GM19023 (cell line): ENCODE data around the gene ADM5.

Experiments
- ATAC-seq: cut with Tn5 transposase; IDR thresholded peaks from one replicate; pipeline ENCODE4 v1.9.1; 2021; ENCODE audit warnings: mild to moderate bottlenecking, moderate library complexity; ENCODE audit not compliant: unreplicated experiment

ADM5 gene

DNA sequence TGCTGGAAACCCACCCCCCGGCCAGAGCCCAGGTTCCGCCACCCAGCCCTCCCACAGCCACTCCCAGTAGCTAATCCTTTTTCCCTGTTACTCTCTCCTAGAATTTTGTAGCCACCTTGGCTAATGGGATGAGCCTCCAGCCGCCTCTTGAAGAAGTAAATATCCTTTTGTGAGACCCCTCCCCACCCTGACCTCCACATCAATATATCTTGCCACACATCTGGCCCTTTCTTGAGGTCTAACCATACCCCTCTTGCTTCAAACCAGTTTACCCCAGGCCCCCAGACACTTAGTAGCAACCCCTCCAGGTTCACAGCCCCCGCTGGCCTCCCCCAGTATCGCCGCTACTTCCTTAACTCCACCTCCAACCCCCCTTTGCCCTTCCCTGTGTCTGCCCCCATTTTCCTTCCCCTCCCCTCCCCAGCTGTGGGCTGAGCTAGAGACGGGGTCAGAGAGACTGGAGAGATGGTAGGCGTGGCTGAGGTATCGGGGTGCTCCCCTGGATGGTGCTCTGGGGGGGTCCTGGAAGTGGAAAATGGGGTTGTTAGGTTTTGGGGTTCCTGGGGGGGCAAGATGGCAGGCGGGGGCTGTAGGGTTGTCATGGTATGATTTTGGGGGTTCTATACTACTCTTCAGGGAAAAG is 9.5 kb upstream of the ADM5 start:
- no peak for ATAC-seq

DNA sequence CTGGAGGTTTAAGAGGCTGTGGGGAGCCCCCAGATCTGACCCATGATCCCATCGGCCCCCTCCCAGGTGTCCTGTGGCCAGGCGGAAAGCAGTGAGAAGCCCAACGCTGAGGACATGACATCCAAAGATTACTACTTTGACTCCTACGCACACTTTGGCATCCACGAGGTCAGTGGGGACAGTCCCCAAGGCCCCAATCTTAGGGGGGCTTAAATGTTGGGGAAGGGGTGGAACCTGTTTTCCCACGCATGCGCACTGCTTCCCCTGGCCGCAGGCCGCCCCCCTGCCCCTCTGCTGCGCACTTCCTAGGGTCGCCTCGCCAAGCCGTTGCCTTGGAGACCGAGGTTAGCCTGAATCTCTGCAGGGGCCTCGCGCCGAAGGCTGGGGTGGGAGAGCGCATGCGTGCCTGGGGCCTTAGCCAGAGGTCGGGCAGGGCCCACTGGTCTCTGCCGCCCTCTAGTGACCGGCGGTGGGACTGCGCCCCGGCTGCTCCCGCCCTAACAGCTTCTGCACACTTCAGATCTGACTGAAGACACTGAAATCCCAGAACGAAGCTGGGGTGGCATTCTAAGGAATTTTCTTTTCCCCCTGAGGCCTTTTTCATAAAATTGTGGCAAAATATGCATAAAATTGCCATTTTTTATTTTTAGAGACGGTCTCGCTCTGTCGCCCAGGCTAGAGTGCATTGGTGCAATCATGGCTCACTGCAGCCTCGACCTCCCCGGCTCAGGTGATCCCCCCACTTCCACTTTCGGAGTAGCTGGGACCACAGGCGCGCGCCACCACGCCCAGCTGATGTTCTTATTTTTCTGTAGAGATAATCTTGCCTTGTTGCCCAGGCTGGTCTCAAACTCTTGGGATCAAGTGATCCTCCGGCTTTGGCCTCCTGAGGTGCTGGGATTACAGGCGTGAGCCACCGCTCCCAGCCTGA is 8.7 kb upstream of the ADM5 start:
- ATAC-seq, result no peak

DNA sequence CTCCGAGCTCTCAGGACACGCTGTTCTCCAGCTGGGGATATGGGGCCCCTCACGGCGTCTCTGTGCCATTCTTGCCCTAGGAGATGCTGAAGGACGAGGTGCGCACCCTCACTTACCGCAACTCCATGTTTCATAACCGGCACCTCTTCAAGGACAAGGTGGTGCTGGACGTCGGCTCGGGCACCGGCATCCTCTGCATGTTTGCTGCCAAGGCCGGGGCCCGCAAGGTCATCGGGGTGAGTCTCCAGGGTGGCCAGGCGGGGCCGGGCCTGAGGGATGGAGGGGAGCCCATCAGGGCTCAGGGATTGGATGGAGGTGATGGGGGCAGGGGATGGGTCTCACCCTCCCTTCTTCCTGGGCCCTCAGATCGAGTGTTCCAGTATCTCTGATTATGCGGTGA is 7.6 kb upstream of the ADM5 start:
- no peak for ATAC-seq

DNA sequence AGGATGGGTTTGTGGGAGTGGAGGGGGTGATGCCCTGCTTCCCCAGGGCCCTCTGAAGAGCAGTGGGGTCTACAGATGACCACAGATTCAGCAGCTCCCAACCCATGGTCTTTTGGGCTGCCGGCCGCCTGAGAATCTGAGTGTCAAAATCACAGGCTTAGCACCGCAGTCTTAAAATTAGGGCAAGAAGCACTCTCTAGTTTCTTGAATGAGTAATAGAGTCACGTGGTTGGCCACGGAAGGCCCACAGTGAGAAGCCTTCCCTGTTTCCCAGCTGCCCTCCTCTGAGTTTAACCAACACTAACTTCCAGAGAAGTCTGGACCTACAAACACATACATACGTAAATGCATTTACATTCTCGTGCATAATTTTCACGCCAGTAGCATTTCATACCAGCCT is 7.1 kb upstream of the ADM5 start:
- ATAC-seq, result no peak

DNA sequence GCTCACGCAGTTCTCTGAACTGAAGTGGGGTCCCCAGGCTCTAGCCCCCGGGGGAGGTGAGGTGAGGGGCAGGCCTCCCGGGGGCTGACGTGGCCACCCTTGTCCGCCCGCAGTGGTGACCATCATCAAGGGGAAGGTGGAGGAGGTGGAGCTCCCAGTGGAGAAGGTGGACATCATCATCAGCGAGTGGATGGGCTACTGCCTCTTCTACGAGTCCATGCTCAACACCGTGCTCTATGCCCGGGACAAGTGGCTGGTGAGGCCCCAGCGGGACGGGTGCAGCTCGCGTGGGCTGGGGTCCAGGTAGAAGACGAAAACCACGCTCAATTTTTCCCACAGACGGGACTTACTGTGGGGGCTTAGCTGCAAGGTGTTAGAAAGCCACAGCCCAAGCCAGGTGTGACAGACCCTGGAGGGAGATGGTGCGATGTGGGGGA is 5.6 kb upstream of the ADM5 start:
- ATAC-seq, result no peak

DNA sequence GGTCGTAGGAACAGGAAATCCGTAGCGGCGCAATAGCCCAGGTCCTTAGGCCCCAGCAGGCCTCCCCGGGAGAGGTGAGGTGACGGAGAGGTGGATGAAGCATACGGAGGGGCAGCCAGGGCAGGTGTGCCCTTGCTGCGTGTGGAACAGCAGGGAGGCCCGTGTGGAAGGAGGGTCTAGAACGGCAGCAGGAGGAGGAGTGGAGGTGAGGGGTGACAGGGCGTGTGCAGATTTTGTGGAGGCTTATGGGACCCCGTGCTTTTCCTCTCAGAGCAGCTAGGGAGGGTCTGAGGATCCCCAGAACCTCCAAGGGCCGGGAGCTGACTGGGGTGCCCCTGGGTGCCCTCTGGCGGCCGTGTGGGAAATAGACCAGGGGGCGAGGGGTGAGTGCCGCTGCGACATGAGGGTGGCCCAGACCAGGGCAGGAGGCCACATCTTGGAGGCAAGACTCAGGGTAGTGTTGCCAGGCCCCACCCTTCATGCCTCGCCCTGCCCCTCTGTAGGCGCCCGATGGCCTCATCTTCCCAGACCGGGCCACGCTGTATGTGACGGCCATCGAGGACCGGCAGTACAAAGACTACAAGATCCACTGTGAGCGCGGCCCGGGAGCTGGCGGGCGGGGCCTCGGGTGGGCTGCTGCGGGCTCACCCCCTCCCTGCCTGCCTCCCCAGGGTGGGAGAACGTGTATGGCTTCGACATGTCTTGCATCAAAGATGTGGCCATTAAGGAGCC is 5.0 kb upstream of the ADM5 start:
- ATAC-seq, result no peak

DNA sequence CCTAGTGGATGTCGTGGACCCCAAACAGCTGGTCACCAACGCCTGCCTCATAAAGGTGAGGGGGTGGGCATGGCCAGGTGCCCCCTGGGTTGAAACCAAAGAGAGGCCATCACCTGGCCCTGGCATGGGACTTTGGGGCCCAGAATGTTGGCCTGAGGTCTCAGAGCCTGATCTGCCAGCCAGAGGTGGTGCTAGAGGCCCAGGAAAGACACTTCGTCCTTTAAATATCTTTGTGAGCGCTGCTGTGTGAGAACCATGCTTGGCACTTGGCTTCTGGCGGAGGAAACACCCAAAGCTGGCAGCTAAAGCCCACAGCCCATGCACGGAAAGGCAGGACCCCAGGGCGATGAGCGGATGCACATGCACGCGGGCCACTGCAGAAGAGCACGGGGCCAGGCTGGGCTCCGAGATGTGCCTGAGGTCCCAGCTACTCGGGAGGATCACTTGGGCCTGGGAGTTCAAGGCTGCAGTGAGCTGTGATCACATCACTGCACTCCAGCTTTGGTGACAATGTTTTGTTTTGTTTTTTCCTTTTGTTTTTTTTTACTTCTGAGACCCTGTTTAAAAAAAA is 4.3 kb upstream of the ADM5 start:
- ATAC-seq, result no peak

DNA sequence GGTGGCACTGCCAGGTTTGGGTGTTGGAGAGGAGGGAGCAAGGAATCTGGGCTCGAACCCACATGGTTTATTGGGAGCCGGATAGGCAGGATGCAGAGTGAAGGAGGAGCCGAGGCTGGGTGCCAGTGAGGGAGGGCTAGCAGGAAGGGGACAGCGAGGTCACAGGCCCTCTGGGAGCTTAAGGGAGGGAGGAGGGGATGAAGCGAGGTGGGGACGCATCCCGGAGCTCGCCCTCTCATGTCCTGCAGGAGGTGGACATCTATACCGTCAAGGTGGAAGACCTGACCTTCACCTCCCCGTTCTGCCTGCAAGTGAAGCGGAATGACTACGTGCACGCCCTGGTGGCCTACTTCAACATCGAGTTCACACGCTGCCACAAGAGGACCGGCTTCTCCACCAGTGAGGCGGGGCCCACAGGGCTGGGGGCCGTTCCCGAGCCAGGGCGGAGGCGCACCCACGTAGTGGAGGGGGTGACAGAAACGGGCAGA is 3.5 kb upstream of the ADM5 start:
- ATAC-seq, result no peak

DNA sequence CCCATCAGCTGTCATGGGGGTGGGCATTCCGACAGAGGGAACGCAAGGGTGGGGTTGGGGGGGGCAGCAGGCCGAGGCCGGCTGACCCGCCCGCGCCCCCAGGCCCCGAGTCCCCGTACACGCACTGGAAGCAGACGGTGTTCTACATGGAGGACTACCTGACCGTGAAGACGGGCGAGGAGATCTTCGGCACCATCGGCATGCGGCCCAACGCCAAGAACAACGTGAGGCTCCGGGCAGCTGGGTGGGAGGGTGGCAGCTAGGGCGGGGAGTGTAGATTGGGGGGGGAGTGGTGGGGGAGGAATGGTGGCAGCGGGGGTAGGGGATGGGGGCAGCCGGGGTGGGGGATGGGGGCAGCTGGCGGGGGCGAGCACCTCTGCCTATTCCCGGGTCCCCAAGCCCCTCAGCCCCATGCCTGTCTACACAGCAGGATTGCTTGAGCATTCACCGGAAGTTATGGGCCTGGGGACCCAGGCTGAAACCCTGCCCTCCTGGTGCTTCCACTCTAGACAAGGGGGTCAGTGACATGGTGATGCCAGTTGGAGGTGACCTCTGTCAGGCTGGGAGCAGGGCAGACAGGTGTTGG is 2.8 kb upstream of the ADM5 start:
- no peak for ATAC-seq

DNA sequence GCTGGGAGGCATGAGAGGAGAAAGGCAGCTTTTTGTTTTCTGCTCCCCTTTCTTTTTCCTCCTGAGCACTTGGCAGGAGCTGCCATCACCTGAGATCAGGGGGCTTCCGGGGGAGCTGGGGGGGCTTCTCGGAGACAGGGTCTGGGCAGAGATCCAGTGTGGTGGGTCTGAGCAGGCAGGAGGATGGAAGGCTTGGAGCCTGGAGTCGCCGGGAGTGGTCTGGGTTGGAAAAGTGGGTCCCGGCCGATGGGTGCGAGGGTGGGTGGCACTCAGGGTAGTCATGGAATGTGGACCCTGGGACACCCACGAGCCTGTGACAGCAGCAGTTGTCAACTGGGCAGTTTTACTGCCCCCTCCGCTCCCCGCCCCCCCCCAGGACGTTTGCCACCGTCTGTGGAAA is 2.2 kb upstream of the ADM5 start:
- no peak for ATAC-seq

DNA sequence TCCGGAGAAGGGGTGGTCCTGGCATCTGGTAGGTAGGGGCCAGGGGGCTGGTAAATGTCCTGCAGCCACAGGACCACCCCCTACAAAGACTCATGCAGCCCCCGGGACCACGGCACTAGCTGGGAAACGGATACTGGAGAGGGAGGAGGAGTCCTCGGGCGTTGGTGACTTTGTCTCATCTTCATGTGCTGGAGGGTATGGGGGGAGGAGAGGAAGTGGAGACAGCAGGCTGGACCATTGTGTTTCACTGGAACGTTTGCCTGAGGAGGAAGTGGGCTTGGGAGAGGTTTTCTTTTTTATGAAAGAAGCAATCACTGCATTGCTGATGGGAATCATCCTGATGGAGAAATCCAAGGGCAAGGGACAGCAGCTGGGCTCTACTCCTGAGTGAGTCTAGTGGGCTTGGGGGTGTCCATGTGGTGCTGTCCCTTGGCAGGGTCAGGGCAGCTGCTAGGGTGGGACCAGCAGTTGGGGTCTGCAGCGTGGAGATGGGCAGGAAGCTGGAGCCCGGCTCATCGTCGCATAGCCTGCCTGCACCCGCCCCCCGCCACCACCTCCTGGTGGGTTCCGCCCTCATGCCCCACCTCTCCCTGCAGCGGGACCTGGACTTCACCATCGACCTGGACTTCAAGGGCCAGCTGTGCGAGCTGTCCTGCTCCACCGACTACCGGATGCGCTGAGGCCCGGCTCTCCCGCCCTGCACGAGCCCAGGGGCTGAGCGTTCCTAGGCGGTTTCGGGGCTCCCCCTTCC is 1.7 kb upstream of the ADM5 start:
- ATAC-seq, result no peak

DNA sequence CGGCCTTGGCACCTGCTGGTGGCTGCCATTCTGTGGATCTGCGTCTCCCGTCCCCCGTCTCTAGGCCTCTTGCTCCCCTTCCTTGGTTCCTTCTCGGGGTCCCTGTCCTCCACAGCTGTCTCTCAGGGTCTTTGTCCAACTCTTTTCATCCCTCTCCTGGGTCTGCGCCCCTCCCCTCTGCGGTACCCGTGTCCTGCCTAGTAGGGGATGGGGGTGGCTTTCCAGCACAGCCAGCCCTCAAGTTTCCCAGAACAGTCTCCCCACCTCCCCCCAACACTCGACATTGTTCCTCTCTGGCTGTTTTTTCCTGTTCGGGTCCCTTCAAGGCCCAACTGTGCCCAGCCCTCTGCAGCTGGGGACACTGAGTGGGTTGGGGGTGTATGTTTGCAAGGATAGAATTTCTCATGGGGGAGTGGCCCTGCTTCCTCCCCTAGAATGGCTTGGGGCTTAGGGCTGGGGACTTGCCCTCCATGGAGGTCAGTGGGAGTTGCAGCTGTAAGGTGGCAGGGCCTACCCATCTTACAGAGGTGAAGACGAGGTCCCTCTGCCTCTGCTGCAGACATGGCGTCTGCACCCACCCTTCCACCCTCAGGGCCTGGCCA is 762 bp upstream of the ADM5 start:
- no peak for ATAC-seq

DNA sequence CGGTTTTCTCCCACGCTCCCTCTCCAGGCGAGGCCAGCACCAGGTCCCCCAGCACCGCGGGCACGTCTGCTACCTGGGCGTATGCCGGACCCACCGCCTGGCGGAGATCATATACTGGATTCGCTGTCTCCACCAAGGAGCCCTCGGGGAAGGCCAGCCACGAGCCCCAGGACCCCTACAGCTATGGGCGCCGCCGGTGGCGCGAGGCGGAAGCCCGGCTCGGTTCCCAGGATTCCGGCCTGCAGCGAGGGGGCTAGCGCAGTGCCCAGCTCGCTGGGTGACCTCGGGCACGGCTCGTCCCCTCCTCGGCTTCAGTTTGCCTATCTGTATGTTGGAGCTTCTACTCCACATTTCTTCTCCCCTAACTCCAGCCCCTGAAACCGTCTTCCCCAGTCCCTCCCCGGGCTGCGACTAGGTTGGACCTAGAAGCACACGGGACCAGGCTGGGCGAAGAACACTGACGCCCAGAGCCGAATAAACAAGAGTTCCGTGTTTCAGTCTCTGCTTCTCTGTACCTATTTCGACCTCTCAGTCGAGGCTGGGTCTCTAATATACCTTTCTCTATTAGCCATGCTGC is 773 bp downstream of the ADM5 start:
- ATAC-seq, result no peak

DNA sequence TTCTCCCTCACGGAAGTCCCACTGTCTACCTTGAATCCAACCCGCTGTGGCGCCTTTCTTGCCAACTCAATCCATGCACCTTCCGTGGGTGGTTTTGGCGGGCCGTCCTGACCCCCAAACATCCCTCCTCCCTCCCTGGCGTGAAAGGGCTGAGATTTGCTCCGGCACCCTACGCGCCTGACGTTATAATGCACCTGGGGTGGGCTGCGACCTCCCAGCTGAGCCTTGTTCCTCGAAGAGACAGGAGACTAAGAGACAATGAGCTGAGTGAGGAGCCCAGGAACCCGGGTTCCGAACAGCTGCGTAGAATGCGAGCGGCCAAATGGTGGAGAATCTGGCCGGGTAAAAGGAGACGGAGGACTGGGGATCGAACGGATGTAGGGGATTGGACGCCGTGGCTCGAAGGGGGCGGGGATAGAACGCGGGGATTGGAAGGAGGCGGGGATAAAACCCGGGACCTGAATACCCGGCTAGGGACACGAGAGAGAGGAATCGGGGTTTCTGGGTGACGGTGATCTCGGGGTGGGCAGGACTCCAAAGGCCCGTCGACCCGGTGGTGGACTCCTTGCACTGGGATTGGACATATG is 1.4 kb downstream of the ADM5 start, which contains the start of gene CPT1C:
Gene CPT1C (plus strand): TSS at position 461 of the 587 bp plus-strand sequence. CDS start 1,137 bp downstream, outside the sequence.
- no peak for ATAC-seq

DNA sequence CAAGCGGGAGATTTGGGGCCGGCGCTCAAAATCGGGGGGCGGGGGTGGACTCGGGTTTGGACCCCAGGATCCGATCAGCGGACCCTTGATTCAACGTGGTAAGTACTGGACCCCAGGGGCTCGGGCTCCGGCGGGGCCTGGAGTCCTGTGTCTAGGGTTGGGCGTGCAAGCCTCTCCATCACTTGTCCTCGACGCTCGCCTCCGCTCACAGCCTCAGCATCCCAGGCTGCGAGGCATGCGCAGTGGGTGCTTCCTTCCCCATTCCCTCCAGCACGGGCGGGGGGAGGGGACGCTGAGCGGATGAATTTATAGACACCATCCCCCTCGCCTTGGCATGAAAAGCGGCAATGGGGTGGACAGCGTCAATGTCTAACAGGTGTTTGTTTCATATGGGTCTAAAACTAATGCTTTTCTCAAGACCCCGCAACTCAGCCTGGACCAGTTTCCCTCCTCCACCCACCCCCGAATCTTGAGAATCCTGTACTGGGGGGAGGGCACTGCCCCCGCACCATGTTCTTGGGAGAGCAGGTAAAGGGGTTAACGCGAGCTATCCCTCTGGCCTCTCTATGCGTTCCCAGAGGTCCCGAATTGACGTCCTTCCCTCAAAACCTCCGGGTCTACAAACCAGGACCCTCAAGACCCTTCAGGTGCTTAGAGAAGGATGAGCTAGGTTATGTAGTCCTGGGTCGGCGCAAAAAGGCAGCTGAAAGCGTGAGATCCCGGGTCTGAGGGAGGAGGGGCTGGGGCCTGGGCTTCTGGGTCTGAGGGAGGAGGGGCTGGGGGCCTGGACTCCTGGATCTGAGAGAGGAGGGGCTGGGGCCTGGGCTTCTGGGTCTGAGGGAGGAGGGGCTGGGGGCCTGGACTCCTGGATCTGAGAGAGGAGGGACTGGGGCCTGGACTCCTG is 2.1 kb downstream of the ADM5 start:
- ATAC-seq, result no peak

DNA sequence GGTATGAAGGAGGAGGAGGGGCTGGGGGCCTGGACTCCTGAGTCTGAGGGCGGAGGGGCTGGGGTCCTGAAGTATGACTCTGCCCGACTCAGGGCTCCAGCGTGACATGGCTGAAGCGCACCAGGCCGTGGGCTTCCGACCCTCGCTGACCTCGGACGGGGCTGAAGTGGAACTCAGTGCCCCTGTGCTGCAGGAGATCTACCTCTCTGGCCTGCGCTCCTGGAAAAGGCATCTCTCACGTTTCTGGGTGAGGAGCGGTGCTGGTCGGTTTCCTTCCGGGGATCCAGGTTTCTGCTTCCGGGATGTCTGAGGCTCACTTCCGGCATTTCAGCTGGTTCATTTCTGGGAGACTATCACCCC is 2.7 kb downstream of the ADM5 start:
- ATAC-seq, result no peak

DNA sequence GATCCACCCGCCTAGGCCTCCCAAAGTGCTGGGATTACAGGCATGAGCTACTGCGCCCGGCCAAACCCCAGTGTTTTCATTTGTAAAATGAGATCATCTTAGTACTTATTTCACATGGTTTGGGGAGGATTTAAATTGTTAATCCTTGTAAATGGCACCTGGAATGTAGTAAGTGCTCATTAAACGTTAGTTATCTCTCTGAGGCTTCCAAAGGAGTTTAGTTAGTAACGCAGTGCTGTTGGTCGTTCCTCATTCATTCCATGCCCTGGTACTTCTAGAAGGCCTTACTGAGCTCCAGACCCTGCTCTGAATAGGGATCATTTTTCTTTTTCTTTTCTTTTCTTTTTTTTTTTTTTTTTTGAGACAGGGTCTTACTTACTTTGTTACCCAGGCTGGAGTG is 6.7 kb downstream of the ADM5 start:
- ATAC-seq, result no peak

DNA sequence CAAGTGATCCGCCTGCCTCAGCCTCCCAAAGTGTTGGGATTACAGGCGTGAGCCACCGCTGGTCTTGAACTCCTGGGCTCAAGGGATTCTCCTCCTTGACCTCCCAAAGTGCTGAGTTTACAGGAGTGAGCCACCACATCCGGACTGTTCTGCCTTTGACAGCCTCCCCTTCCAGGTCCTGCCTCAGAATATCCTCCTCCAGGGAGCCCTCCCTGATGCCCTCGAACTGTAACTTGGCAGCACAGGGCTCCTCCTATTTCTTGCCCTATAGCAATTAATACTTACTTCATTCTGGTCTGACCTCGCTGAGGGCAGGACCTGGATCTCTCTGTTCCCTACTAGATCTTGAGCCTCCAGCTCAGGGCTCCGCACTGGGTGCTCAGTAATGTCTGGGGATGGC is 7.5 kb downstream of the ADM5 start:
- no peak for ATAC-seq
